Measurements from ENCODE around the gene SAPCD1.

The SAPCD1 gene

GRCh38 chr6:31729515-31729978 lies 32.9 kb upstream of the SAPCD1 start:
- DNase-seq (ENCODE audit: low read depth) = no peak

- DNase-seq (ENCODE audit: low read depth) = no peak
Measured at GRCh38 chr6:31729979-31730630, 32.4 kb upstream of the SAPCD1 start.

- DNase-seq (ENCODE audit: low read depth) = no peak
Measured at GRCh38 chr6:31730631-31731086, 31.8 kb upstream of the SAPCD1 start.

GRCh38 chr6:31732029-31732428 lies 30.4 kb upstream of the SAPCD1 start:
- no peak for DNase-seq (ENCODE audit: low read depth)

- no peak for DNase-seq (ENCODE audit: low read depth)
Measured at GRCh38 chr6:31733734-31734133, 28.7 kb upstream of the SAPCD1 start.

GRCh38 chr6:31734247-31734820 lies 28.1 kb upstream of the SAPCD1 start:
- DNase-seq (ENCODE audit: low read depth) = no peak

GRCh38 chr6:31734821-31735406 lies 27.5 kb upstream of the SAPCD1 start:
- peak; percentile 78 for DNase-seq (ENCODE audit: low read depth)

GRCh38 chr6:31736021-31736767 lies 26.3 kb upstream of the SAPCD1 start, which contains the start of gene CLIC1:
TSS of gene CLIC1 (minus strand) at chr6:31736530. CDS start at chr6:31736300, 230 bp downstream.
- DNase-seq (ENCODE audit: low read depth) = no peak

- no peak for DNase-seq (ENCODE audit: low read depth)
Measured at GRCh38 chr6:31736768-31737314, 25.6 kb upstream of the SAPCD1 start.

- DNase-seq (ENCODE audit: low read depth) = no peak
Measured at GRCh38 chr6:31737315-31737990, 25.0 kb upstream of the SAPCD1 start.

- peak; percentile 68 for DNase-seq (ENCODE audit: low read depth)
Measured at GRCh38 chr6:31737991-31738979, 24.2 kb upstream of the SAPCD1 start.

GRCh38 chr6:31739639-31740396 lies 22.6 kb upstream of the SAPCD1 start, which contains the start of gene MSH5:
TSS of gene MSH5 (plus strand) at chr6:31740005. CDS start at chr6:31740467, 462 bp downstream.
- peak; percentile 97 for DNase-seq (ENCODE audit: low read depth)

GRCh38 chr6:31740397-31741223 lies 21.8 kb upstream of the SAPCD1 start:
- no peak for DNase-seq (ENCODE audit: low read depth)

- DNase-seq (ENCODE audit: low read depth) = no peak
Measured at GRCh38 chr6:31741815-31742214, 20.6 kb upstream of the SAPCD1 start.

- no peak for DNase-seq (ENCODE audit: low read depth)
Measured at GRCh38 chr6:31742894-31743293, 19.6 kb upstream of the SAPCD1 start.

GRCh38 chr6:31744422-31744821 lies 18.0 kb upstream of the SAPCD1 start:
- no peak for DNase-seq (ENCODE audit: low read depth)

- no peak for DNase-seq (ENCODE audit: low read depth)
Measured at GRCh38 chr6:31749301-31750036, 13.0 kb upstream of the SAPCD1 start.
